HG03378 (cell line): Measurements from ENCODE around the gene PRR33.

Source experiments
- ATAC-seq: cut with Tn5 transposase; IDR thresholded peaks from one replicate; pipeline ENCODE4 v1.9.1; 2021; ENCODE audit warnings: mild to moderate bottlenecking, moderate library complexity; ENCODE audit not compliant: unreplicated experiment

The PRR33 gene

DNA sequence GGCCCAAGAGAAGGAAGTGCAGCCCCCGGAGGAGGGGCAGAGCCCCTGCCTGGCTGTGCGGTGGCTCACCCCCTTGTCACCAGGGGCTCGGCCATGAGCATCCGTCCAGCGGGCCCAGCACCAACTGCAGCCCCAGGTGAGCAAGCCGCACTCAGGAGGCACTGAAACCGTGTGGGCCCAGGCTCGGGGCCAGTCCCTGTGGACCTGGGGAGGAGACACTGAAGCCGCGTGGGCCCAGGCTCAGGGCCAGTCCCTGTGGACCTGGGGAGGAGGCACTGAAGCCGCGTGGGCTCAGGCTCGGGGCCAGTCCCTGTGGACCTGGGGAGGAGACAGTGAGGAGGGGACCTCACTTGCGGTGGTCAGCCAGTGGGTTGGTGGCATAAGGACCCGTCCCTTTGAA lies 24.9 kb downstream of the PRR33 start:
- ATAC-seq, result no peak

DNA sequence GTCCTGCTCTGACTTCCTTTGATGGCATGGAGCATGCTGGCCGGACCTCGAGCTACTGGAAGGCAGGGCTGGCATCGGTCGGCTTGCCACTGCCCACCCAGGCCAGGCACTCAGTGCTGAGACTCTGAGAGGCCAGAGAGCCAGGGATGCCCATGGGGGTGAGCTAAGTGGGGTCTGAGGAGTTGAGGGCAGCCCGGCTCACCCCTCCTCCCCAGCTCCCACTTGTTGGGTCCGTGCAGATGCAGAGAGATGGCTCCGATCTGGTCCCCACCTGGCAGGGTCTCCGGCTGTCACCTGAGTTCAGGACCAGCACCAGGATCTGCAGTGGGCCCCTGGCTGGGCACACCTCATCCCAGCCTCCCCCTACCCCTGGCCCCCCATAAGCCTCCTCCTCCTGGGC lies 25.5 kb downstream of the PRR33 start:
- ATAC-seq, result no peak

DNA sequence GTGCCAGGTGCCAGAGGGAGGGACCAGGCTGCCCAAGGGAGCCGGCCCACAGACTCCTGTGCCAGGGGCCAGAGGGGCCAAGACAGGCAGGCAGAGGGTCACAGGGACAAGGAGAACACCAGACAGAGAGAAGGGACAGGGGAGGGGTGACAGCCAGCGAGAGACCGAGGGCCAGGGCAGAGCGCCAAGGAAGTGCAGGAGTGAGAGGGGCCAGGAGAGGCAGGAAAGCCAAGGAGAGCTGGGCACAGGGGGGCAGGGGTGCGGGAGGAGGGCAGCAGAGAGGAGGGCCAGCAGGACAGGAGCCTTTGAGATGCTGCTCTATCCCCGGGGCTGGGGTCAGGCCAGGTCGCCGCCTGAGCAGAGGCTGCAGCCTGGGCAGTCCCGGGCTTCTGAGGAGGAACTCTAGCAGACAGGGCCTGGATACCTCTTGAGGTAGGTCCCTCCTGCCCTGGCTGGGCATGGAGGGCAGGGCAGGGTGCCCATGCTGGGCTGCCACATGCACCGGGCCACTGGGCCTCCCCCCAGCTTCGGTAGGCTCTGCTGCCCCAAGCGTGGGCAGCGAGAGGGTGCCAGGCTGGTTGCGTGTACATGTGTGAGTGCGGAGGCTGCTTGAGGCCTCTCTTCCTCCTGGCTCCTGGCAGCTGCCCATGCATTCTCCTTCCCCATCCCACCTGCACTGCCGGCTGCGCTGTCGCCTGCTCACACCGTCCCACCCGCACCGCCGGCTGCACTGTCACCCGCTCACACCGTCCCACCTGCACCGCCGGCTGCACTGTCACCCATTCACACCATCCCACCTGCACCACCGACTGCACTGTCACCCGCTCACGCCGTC lies 26.6 kb downstream of the PRR33 start:
- no peak for ATAC-seq

DNA sequence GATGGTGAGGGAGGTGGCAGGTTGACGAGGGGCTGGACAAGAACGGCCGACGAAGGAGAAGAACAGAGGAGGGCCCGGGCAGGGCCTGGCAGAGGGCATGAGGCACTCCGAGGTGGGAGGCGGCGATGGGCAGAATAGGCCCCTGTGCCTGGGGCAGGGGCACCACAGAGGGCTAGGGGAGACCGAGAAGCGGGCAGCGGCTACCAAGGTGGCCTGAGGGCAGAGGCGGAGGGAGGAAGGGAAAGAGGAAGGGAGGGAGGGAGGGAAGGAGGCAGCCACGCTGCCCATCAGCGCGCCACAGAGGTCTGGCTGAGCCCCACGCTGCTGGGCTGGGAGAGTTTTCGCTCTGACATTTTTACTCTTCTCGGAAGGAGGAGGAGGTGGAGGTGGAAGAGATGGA lies 27.5 kb downstream of the PRR33 start:
- no peak for ATAC-seq

DNA sequence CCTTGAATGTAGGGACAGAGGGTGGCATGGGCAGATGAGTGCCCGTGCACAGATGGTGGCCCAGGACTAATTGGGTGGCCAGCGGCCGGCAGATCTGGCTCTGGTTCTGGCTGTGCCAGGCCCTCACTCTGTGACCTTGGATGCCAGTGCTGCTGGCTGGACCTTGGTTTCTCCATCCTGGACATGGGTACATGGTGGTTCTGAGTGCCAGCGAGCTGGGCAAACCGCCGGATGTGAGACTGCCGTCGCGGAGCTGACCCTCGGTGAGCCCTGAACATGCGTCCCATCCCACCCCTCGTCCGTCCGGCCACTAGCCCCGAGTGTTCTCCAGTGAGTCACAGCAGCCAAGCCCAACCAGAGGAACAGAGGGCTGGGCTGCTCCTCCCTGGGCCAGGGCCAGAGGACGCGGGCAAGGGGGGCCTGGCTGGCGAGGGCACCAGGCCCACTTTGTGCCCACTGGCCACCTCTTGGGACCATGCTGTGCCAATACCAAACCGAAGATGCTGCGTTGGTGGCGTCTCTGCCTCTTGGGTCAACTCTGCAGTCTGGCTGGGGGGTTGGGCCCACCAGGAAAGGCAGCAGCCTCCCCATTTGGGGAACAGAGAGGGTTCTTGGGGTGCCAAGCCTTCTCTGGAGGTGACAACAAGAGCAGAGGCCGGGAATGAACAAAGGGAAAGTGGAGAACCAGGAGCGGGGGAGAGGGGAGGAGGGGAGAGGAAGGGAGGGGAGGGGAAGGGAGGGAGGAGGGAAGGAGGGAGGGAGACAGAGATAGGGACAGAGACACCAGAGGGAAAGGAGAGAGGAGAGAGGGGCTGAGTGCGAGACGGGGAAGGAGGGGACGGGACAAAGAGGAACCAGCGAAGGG lies 28.1 kb downstream of the PRR33 start:
- ATAC-seq, result no peak

DNA sequence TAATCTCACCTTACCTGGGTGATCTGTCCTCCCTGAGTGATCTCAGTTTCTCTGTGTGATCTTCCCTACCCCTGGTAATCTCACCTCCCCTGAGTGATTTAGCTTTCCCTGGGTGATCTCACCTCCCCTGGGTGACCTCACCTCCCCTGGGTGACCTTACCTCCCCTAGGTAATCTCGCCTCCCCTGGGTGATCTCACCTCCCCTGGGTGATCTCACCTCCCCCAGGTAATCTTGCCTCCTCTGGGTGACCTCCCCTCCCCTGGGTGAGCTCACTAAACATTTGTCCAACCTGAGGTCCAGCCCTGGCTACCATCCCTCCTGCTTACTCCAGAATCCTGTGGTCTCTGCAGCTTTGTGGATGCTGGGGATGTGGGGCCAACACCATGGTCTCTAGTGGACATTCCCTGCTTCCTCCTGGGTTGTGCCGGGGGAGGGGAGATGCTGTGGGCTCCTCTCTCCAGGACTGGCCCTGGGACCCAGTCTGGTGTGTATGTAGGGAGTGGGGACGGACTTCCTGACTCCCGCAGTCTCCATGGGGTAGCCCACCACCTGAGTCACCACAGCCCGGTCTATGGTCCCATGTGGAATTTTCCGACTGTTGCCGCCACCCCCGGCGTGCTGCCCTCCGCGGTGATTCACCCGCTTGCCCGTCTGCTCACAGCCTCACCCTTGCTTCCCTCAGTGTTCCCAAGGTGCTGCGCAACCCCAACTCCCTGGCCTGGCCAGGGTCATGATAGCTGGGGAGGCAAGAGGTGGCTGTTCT lies 28.9 kb downstream of the PRR33 start:
- ATAC-seq, result no peak

DNA sequence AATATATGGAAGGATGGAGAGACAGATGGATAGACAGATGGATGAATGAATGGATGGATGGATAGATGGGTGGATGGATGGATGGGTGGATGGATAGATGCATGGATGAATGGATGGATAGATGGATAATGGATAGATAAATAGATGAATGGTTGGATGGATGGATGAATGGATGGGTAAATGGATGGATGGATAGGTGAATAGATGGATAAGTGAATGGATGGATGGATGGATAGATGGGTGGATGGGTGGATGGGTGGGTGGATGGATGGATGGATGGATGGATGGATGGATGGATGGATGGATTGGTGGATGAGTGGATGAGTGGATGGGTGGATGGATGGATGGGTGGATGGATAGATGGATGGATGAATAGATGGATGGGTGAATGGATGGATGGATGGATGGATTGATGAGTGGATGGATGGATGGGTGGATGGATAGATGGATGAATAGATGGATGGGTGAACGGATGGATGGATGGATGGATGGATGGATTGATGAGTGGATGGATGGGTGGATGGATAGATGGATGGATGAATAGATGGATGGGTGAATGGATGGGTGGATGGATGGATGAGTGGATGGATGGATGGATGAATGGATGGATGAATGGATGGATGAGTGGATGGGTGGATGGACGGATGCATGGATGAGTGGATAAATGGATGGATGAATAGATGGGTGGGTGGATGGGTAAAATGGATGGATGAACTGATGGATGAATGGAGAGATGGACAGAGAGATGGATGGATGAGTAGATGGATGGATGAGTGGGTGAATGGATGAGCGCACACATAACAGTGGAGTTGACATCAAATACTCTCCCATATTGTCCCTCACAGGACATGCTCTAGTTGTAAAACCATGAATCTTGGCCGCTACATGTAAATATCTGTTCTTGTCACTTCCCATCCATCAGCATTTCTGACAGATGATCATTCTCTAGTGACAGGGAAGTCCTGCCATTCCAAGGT lies 30.0 kb downstream of the PRR33 start:
- no peak for ATAC-seq

DNA sequence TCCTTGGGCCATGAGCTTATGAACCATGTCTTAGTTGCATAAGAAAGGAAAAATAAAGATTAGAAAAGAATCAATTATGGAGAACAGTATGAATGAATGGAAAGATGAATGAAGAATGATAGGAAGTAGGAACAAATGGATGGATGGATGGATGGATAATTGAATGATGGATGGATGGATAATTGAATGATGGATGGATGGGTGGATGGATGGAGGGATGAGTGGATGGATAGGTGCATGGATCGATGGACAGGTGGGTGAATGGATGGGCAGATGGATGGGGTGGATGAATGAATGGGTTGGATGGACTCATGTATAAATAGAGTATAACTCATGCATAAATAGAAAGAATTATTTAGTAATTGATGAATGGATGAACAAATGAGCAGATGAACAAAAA lies 31.6 kb downstream of the PRR33 start:
- no peak for ATAC-seq

DNA sequence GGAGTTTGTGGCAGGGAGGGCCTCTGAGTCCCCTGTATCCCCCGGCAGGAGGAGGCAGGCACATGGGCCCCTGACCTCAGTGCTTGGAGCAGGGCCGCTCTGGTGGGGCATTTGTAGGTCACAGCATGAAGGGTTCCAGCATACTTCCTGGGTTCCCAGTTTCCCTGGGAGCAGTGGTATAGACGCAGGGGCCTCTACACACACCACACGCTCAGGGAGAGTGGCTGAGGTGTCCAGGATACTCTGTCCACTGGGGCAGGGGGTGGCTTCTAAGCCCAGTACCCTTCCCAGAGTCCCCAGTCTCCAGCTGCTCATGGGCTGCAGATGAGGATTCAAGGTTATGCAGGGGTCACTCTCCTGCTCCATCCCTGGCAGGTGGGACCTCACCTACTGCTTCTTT lies 32.7 kb downstream of the PRR33 start:
- no peak for ATAC-seq

DNA sequence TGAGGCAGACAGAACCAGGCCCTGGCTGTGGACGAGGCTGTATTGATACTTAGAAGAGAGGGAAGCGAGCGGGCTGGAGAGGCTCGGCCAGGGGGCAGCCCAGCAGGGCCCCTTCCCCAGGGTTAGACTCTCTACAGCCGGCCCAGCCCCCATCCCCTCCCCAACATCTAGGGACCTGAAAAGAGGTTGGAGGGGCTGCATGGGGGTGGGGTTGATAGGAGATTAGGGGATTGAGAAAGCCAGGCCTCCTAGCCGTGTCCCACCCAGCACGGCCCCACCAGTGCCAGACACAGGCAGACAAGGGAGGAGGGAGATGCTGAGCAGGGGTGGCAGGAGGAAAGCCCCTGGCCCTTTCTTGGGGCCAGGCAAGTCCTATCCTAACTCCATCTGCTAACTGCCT lies 33.1 kb downstream of the PRR33 start:
- ATAC-seq, result no peak

DNA sequence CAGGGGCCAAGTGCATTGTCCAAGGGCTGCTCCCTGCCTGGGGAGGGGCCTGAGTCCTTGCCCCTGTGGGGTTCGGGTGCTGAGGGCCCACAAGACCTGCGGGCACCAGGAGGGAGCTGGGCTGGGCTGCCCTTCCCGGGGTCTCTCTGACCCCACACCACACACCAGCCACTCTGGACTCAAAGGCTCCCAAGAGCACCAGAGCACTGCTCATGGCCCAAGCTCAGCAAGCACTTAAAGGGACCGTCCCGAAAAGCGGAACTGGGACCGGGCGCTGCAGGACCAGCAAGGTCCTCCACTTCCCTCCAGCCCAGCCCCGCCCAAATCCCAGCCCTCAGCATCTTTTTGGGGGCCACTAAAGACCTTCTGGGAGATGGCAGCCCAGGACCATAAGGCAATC lies 33.5 kb downstream of the PRR33 start:
- ATAC-seq, result no peak

DNA sequence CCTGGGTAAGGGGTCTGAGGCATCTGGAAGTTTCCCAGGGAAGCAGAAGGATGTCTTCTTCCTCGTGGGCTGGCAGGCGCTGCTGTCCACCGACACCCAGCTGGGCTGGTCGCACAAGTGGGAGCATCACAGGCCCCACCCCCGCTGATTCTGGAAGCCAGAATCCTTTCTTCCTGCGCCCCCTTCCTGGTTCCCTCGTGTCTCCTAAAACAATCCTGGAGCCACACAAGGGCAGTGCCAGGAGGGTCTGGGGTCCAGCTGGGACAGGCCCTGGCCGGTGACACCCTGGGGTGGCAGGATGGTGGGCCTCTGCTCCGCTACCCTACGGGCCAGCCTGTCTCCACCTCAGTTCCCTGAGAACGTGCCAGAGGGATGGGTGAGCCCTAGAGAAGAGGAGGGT lies 34.6 kb downstream of the PRR33 start:
- ATAC-seq, result no peak

DNA sequence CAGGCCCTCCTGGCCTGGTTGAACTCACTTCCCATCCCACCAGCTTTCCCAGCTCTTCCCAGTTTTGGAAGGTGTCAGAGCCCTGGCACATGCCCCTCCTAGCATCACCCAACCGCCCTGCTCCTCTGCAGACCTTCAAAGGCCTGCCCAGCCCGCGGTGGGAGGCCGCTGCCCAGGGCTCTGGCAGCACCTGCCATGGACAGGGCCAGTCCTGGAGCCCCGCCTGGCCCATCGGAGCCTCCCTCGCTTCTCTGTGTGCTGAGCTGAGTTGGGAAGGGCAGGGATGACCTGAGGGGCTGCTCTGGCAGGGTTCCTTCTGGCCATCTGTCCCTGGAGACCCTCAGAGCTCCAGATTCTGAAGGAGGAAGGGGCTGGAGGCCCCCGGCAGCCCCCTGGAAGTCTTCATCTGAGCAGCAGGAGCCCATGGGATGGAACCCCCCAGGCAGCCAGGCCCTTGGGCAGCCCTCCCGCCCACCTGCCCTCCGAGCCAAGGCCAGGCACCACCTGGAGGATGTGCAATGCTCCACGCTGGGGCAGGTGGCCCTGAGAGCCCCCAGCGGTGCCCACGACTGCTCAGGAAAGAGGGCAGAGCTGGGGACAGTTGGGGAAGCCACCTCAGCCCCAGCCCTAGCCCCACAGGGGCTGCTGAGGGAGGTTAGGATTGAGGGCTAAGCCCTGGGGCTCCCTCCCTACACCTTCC lies 35.2 kb downstream of the PRR33 start:
- no peak for ATAC-seq

DNA sequence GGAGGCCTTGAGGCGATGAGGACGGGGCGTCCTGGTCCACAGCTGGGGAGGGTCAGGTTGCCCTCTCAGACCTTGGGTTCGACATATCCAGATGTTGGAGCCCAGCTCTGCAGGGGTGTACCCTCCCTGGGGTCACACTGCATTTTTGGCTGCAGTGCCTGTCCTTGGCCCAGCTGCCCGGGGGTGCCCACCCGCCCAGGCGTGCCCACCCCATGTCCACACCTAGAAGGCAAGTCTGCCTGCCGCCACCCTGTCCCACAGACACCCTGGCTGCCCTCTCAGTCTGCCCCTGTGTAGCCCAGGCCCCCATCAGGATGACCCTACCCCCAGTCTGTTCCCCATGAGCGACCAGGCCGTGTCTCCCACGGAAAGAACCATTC lies 35.8 kb downstream of the PRR33 start:
- ATAC-seq, result no peak

DNA sequence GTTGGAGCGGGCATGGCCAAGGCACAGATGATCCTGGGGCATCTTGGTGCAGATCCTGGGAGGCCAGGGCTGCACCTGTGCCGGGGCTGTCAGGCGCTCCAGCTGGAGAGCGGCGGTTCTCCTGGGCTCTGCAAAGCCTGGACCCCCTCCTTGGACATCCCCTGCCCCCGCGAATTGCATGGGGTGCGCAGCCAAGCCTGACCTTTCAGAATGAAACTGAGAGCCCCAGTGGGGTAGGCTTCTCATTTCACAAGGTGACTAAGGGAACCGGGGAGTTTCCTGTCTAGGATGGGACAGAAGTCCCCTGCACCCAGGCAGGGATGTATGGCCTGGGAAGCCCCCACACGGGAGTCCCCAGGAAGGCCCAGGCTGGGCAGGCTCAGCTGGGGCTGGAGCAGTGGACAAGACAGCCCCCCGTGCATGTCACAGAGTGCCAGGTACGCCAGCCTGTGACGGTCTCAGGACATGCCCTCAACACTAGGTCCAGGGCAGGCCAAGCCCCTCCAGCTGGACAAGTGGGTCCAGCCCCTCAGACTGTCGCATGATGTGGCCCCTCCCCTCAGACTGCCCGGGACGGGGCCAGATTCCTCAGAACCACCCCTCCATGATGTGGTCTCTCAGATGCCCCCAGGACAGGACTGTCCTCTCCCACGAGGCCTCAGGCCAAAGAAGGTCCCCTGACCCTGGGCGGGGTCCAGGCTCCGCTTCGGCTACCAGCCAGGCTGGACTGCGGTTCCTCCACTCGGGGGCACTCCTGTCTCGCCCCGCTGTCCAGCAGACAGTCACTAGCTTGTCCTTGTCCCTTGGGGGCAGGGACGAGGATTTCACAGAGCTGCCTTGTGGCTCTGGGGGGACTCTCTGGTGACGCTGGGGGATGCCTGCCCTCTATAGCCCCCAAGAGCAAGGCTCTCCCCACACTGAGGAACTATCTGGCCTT lies 36.5 kb downstream of the PRR33 start:
- peak; percentile 28 for ATAC-seq

DNA sequence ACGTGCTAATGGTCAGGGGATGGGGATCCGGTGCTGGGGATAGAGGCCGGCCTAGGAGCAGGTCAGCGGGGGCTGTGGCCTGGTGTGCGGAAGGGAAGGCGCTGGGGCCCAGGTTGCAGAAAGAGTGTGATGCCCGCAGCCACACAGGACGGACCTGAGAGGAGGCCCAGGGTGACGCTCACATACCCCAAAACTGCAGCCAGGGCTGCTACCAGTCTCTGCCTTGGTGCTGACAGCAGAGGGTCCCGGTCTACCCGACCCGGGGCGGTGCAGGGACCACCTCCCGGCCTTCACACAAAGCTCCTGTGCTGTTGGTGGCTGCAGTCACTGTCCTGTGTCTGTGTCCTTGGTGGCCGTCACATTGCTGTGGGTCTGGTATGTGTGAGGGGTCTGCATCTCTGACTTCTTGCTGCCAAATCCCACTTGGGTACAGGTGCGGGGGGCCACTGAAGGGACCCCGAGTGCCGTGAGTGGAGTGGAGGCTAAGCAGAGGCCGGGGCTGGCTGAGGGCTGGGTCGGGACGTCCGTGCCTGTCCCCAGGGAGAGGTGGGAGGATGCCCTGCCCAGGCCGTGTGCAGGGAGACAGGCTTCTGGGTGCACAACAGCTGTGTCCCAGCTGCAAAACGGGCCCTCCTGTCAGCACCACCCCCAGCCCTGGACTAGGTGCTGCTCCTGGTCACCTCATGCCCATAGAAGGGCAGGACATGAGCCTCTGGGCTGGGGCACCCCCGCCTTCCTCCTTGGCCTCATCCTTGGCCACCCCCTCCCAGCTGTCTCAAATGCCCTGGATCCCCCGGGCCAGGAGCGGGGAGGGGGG lies 37.4 kb downstream of the PRR33 start:
- ATAC-seq, result peak; percentile 10

DNA sequence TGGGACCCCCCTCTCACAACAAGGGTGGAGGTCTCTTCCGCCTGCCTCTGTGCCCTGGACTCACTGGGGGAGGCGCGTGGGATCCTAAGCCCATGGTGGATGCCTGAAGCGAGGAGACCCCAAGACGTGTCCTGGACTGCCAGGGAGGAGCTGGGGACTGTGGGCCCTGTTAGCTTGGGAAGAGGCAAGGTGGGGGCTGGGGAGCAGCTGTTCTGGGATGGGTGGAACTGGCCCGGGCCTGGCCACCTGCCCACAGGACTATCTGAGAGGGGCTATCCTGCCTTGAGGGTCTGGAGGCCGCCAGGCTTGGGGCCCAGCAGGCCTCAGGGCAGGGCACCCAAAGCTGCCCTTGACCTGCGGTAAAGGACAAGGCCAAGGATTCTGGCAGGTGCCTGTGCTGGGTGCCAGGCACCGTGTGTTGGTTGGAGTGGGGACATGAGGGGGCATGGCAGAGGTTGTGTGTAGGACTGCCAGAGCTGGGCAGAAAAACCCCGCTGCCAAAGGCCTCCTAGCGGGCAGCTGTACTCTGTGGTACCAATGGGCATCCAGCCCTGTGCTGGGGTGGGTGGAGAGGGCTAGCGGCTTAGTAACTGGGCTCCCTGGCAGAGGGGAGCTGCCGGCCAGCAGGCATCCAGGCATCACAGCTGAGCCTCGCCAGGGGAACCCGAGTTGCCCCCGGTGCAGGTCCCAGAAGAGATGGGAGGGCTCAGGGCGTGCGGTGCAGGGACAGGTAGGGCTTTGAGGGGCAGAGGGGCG lies 38.1 kb downstream of the PRR33 start:
- no peak for ATAC-seq
